H1 (cell line): ENCODE measurements around the gene BRD8. TPM values are rescaled to one million over a fixed set of nuclear protein-coding genes. Genes with fewer than 3 reads are reported as not detected.

Experiments
- CHD1 ChIP-seq: IDR thresholded peaks from 2 replicates; pipeline ENCODE4 v1.6.1; 2012; ENCODE audit warnings: low read depth, low read length, improper control_type of control experiment
- EZH2 ChIP-seq: fragments of 200-600 bp; sonication (generic); IDR thresholded peaks from 2 replicates; pipeline ENCODE4 v1.7.1; 2012; ENCODE audit warnings: low read depth, mild to moderate bottlenecking, moderate library complexity, low read length, inconsistent platforms; ENCODE audit not compliant: severe bottlenecking
- FOSL1 ChIP-seq: IDR thresholded peaks from 2 replicates; pipeline ENCODE4 v1.6.1; 2011; ENCODE audit warnings: mild to moderate bottlenecking, low read depth, low read length, moderate library complexity; ENCODE audit not compliant: insufficient read depth
- HDAC6 ChIP-seq: IDR thresholded peaks from one replicate; pipeline ENCODE4 v1.7.1; 2012; ENCODE audit warnings: low read depth, mild to moderate bottlenecking, inconsistent platforms, low read length, moderate library complexity
- JUN ChIP-seq: IDR thresholded peaks from 2 replicates; pipeline ENCODE4 v1.6.1; 2011; ENCODE audit warnings: low read depth, mild to moderate bottlenecking, improper control_type of control experiment, low read length
- RNF2 ChIP-seq: fragments of 200-900, 300-1000 bp; sonication (generic); IDR thresholded peaks from 2 replicates; pipeline ENCODE4 v1.7.1; 2016; ENCODE audit warnings: borderline replicate concordance, low read depth, mild to moderate bottlenecking, antibody characterized with exemption, low read length; ENCODE audit not compliant: poor library complexity, severe bottlenecking; ENCODE audit errors: missing control alignments
- SP4 ChIP-seq: IDR thresholded peaks from 2 replicates; pipeline ENCODE4 v1.6.1; 2012; ENCODE audit warnings: low read length, inconsistent platforms
- SUZ12 ChIP-seq: fragments of 200-600 bp; sonication (generic); IDR thresholded peaks from 2 replicates; pipeline ENCODE4 v1.6.1; 2012; ENCODE audit warnings: mild to moderate bottlenecking, inconsistent platforms, low read length, moderate library complexity, mixed read lengths
- TEAD4 ChIP-seq: IDR thresholded peaks from 2 replicates; pipeline ENCODE4 v1.6.1; 2012; ENCODE audit warnings: low read depth, low read length, inconsistent platforms, mixed read lengths
- ZNF274 ChIP-seq: IDR thresholded peaks from 2 replicates; pipeline ENCODE4 v1.7.0; 2012; ENCODE audit warnings: low read length, borderline replicate concordance; ENCODE audit errors: extremely low read depth
- polyA plus RNA-seq, 7 experiments: library from polyadenylated mRNA; depleted of rRNA in 3 of 7; stranded (reverse) in 5 of 7; unstranded in 2 of 7; fragments of >200 nt in 5 of 7; fragments of 200-250 nt in 2 of 7; gene quantifications; 1 replicate in 5 of 7; 2 replicates in 1 of 7; 4 replicates in 1 of 7; pipeline versions ENCODE4 v1.2.1 to v1.2.3, GENCODE V29; 2011 to 2013; ENCODE audit warnings: missing spikeins in 2 of 7, mixed read lengths in 2 of 7
- total RNA-seq: library from RNA; stranded (reverse); fragmentation: NEBNext Ultra II Directional; extraction: Animal tissue kit (Norgen Biotek cat#: 25700); gene quantifications from 2 replicates; pipeline ENCODE4 v1.2.1, GENCODE V29; 2021
- TF ChIP-seq, protein P1 (sequence below): fragments of 300-600 bp; sonication (generic); IDR thresholded peaks from 2 replicates; pipeline ENCODE4 v1.7.1; 2012; ENCODE audit warnings: low read length, moderate library complexity, mild to moderate bottlenecking, inconsistent platforms; ENCODE audit not compliant: insufficient replicate concordance

BRD8 gene
- total and polyA plus RNA-seq, 2 of the 8 experiments (the other 6 are each of a cell fraction or from before 2014, with no cell fraction given): 37.8 to 75.8 TPM

DNA sequence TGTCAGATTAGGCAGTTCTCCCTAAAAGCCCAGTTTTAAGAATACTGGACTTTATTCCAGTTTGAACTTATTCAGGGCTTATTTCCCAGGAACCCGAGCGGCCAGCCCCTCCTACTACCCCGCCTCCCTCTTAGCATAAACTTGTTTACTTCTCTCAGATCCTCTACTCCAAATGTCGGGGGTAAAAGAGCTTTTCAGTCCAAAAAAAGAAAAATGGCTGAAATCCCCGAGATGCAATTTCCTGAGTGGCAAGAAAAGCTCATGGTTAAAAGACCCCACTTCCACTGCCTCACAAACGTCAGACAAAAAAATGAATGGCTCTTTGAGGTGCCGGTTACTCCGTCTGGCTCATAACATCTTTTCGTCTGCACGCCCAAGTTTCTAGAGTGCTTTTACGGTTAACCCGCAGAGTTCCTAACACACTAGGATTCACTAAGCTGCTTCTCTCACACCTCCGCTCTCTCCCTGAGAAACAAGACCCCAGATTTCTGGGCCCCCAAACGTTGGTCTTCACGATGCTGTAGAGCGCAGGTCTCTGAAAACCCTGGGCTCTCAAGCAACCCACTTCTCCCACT, 402 bp downstream of the BRD8 start (continued):
- TF ChIP-seq, protein P1, sequence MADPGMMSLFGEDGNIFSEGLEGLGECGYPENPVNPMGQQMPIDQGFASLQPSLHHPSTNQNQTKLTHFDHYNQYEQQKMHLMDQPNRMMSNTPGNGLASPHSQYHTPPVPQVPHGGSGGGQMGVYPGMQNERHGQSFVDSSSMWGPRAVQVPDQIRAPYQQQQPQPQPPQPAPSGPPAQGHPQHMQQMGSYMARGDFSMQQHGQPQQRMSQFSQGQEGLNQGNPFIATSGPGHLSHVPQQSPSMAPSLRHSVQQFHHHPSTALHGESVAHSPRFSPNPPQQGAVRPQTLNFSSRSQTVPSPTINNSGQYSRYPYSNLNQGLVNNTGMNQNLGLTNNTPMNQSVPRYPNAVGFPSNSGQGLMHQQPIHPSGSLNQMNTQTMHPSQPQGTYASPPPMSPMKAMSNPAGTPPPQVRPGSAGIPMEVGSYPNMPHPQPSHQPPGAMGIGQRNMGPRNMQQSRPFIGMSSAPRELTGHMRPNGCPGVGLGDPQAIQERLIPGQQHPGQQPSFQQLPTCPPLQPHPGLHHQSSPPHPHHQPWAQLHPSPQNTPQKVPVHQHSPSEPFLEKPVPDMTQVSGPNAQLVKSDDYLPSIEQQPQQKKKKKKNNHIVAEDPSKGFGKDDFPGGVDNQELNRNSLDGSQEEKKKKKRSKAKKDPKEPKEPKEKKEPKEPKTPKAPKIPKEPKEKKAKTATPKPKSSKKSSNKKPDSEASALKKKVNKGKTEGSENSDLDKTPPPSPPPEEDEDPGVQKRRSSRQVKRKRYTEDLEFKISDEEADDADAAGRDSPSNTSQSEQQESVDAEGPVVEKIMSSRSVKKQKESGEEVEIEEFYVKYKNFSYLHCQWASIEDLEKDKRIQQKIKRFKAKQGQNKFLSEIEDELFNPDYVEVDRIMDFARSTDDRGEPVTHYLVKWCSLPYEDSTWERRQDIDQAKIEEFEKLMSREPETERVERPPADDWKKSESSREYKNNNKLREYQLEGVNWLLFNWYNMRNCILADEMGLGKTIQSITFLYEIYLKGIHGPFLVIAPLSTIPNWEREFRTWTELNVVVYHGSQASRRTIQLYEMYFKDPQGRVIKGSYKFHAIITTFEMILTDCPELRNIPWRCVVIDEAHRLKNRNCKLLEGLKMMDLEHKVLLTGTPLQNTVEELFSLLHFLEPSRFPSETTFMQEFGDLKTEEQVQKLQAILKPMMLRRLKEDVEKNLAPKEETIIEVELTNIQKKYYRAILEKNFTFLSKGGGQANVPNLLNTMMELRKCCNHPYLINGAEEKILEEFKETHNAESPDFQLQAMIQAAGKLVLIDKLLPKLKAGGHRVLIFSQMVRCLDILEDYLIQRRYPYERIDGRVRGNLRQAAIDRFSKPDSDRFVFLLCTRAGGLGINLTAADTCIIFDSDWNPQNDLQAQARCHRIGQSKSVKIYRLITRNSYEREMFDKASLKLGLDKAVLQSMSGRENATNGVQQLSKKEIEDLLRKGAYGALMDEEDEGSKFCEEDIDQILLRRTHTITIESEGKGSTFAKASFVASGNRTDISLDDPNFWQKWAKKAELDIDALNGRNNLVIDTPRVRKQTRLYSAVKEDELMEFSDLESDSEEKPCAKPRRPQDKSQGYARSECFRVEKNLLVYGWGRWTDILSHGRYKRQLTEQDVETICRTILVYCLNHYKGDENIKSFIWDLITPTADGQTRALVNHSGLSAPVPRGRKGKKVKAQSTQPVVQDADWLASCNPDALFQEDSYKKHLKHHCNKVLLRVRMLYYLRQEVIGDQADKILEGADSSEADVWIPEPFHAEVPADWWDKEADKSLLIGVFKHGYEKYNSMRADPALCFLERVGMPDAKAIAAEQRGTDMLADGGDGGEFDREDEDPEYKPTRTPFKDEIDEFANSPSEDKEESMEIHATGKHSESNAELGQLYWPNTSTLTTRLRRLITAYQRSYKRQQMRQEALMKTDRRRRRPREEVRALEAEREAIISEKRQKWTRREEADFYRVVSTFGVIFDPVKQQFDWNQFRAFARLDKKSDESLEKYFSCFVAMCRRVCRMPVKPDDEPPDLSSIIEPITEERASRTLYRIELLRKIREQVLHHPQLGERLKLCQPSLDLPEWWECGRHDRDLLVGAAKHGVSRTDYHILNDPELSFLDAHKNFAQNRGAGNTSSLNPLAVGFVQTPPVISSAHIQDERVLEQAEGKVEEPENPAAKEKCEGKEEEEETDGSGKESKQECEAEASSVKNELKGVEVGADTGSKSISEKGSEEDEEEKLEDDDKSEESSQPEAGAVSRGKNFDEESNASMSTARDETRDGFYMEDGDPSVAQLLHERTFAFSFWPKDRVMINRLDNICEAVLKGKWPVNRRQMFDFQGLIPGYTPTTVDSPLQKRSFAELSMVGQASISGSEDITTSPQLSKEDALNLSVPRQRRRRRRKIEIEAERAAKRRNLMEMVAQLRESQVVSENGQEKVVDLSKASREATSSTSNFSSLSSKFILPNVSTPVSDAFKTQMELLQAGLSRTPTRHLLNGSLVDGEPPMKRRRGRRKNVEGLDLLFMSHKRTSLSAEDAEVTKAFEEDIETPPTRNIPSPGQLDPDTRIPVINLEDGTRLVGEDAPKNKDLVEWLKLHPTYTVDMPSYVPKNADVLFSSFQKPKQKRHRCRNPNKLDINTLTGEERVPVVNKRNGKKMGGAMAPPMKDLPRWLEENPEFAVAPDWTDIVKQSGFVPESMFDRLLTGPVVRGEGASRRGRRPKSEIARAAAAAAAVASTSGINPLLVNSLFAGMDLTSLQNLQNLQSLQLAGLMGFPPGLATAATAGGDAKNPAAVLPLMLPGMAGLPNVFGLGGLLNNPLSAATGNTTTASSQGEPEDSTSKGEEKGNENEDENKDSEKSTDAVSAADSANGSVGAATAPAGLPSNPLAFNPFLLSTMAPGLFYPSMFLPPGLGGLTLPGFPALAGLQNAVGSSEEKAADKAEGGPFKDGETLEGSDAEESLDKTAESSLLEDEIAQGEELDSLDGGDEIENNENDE: no peak
- no peak for TF ChIP-seq EZH2
- no peak for TF ChIP-seq FOSL1
- no peak for TF ChIP-seq SP4
- TF ChIP-seq RNF2: no peak
- TF ChIP-seq CHD1: no peak
- no peak for TF ChIP-seq ZNF274
- TF ChIP-seq JUN: no peak
- no peak for TF ChIP-seq SUZ12
- no peak for TF ChIP-seq HDAC6
- TF ChIP-seq TEAD4: no peak
